GM12873 (cell line): ENCODE results near the gene CPE.

Source experiments
- CTCF ChIP-seq: IDR thresholded peaks from 2 replicates; pipeline ENCODE4 v1.5.1; 2012; ENCODE audit warnings: low read depth, mild to moderate bottlenecking, moderate library complexity, low read length, control low read depth; ENCODE audit not compliant: insufficient read depth; ENCODE audit errors: missing control alignments

The CPE gene

DNA sequence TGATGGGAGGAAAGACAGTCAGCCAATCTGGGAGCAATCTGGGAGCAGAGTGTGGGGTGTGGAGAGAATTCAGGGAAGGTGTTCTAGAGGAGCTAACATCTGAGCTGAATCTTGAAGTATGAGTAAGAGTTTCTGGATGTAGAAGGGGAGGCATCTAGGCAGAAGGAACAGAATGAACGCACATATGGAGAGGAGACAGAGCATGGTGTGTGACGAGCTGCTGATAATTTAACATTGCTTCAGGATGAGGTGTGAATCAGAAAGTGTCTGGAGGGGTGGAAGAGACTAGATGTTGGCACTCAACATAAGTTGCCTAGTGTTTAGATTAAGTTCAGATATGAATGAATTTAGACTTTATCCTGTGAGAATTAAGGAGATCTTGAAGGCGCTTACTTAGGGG is 58.9 kb downstream of the CPE start:
- TF ChIP-seq CTCF = no peak

DNA sequence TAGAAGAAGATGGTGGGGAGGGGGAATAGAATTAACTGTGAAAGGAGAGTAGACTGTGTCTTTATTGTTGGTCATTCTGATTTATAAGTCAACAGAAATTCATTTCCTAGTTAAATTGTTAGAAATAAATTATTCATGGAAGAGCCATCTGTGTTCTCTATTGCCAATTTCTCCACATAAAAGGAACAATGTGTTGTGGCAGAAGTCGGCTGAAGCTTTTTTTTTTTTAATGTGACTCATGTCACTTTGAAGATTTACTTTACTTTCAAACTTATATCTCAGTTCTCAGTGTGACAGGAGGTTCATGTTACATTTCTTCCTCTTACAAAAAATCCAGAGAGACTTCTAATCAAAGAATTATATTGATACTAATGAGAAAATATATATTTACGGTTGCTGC is 60.5 kb downstream of the CPE start:
- no peak for TF ChIP-seq CTCF

GRCh38 chr4:165439981-165440380 is 61.2 kb downstream of the CPE start:
- TF ChIP-seq CTCF = no peak

GRCh38 chr4:165440415-165441158 is 61.8 kb downstream of the CPE start:
- TF ChIP-seq CTCF = no peak

- TF ChIP-seq CTCF = no peak
Measured at GRCh38 chr4:165443276-165443675, 64.5 kb downstream of the CPE start.

DNA sequence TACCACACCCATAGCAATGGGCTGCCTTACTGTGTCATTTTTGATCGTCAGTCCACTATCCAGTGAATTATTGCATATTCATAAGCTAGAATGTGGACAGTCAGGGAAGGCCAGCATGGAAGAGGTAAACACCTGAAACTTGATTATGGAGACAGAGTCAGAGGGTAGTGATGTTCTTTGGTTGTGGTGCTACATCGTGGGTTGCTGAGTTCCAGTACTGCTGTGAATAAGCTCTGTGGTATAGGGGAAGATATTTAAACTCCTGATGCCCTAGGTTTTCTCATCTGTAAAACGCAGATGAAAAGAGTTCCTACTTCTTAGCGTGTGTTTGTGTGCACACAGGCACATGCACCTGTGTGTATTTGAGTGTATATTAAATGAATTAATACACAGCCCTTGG is 69.9 kb downstream of the CPE start:
- TF ChIP-seq CTCF = no peak

- TF ChIP-seq CTCF = no peak
Measured at GRCh38 chr4:165449333-165449732, 70.5 kb downstream of the CPE start.

DNA sequence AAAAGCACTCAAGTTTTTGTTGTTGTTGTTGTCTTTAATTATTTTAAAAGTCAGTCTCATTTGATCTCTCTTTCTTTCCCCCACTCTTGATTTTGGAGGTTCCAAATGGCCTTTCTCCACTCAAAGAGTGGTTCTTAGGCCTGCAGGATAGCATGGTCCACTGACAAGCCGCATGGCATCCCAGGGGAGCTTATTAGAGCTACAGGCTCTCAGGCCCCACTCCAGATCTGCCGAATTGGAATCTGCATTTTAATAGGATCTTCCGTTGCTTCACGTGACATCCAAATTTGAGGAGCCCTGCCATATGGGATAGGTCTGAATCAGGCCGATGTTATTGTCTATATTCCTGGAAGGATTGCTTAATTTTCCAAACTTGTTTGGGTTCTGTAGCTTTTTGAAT is 72.1 kb downstream of the CPE start:
- no peak for TF ChIP-seq CTCF
